ENCODE data around the gene SMIM12. TPM values are rescaled to one million over a fixed set of nuclear protein-coding genes. Genes with fewer than 3 reads are reported as not detected.

The SMIM12 gene
- total RNA-seq, 1 experiment from 2014 or later, result 35.8 TPM

GRCh38 chr1:34850382-34850781, 9.2 kb downstream of the SMIM12 start:
- BruUV-seq (replicated peaks), result no TSS peak
- intact Hi-C loops (cut with micrococcal nuclease; ENCODE audit: unreplicated experiment), result loop anchor here (10.0 kb wide), 1 partner anchor 134 kb away; the partner anchor contains the start of gene TMEM35B
- Mint-ChIP-seq H3K4me1 (ENCODE audit: low read depth, unreplicated experiment) (no peaks in the 10 kb centered on the region), H3K27ac (ENCODE audit: unreplicated experiment) (no peak overlapping the region), H3K36me3 (ENCODE audit: insufficient read depth, unreplicated experiment) (peaks cover 19% of the 10 kb centered on the region), H3K4me3 (ENCODE audit: low read depth, unreplicated experiment) (no peak overlapping the region), H3K9me3 (ENCODE audit: low read depth, unreplicated experiment) (no peaks in the 10 kb centered on the region), H3K27me3 (ENCODE audit: unreplicated experiment) (no peaks in the 10 kb centered on the region)
- CTCF ChIA-PET, result no interaction called here
- DNase-seq, result no peak
- no peak for TF ChIP-seq CTCF (IDR thresholded peaks at IDR 0.05; ENCODE audit: unreplicated experiment)

- no peaks in the 10 kb centered on the region for H3K9me3 Mint-ChIP-seq (ENCODE audit: low read depth, unreplicated experiment)
- DNase-seq, result no peak
- no peaks in the 10 kb centered on the region for H3K27me3 Mint-ChIP-seq (ENCODE audit: unreplicated experiment)
- intact Hi-C loops (cut with micrococcal nuclease; ENCODE audit: unreplicated experiment), result no loop called here
- H3K4me1 Mint-ChIP-seq (ENCODE audit: low read depth, unreplicated experiment), result peaks cover 8% of the 10 kb centered on the region
- no peaks in the 10 kb centered on the region for H3K36me3 Mint-ChIP-seq (ENCODE audit: insufficient read depth, unreplicated experiment)
- CTCF ChIA-PET, result no interaction called here
- no peak overlapping the region for H3K27ac Mint-ChIP-seq (ENCODE audit: unreplicated experiment)
- BruUV-seq (replicated peaks), result no TSS peak
- H3K4me3 Mint-ChIP-seq (ENCODE audit: low read depth, unreplicated experiment), result no peak overlapping the region
- TF ChIP-seq CTCF (IDR thresholded peaks at IDR 0.05; ENCODE audit: unreplicated experiment), result no peak
Measured at GRCh38 chr1:34847094-34847493, 12.5 kb downstream of the SMIM12 start.

- Mint-ChIP-seq H3K27me3 (ENCODE audit: unreplicated experiment) (no peaks in the 10 kb centered on the region), H3K27ac (ENCODE audit: unreplicated experiment) (no peak overlapping the region), H3K4me3 (ENCODE audit: low read depth, unreplicated experiment) (no peak overlapping the region), H3K4me1 (ENCODE audit: low read depth, unreplicated experiment) (peaks cover 8% of the 10 kb centered on the region), H3K36me3 (ENCODE audit: insufficient read depth, unreplicated experiment) (no peaks in the 10 kb centered on the region), H3K9me3 (ENCODE audit: low read depth, unreplicated experiment) (no peaks in the 10 kb centered on the region)
- intact Hi-C loops (cut with micrococcal nuclease; ENCODE audit: unreplicated experiment), result no loop called here
- CTCF ChIA-PET, result no interaction called here
- DNase-seq, result no peak
- TF ChIP-seq CTCF (IDR thresholded peaks at IDR 0.05; ENCODE audit: unreplicated experiment), result no peak
- BruUV-seq (replicated peaks), result no TSS peak
Measured at GRCh38 chr1:34846265-34846664, 13.3 kb downstream of the SMIM12 start.

- DNase-seq, result no peak
- H3K9me3 Mint-ChIP-seq (ENCODE audit: low read depth, unreplicated experiment), result no peaks in the 10 kb centered on the region
- intact Hi-C loops (cut with micrococcal nuclease; ENCODE audit: unreplicated experiment), result no loop called here
- H3K4me1 Mint-ChIP-seq (ENCODE audit: low read depth, unreplicated experiment), result peaks cover 8% of the 10 kb centered on the region
- no peaks in the 10 kb centered on the region for H3K36me3 Mint-ChIP-seq (ENCODE audit: insufficient read depth, unreplicated experiment)
- H3K27me3 Mint-ChIP-seq (ENCODE audit: unreplicated experiment), result no peaks in the 10 kb centered on the region
- H3K27ac Mint-ChIP-seq (ENCODE audit: unreplicated experiment), result no peak overlapping the region
- CTCF ChIA-PET, result no interaction called here
- no peak overlapping the region for H3K4me3 Mint-ChIP-seq (ENCODE audit: low read depth, unreplicated experiment)
- BruUV-seq (replicated peaks), result no TSS peak
- no peak for TF ChIP-seq CTCF (IDR thresholded peaks at IDR 0.05; ENCODE audit: unreplicated experiment)
Measured at GRCh38 chr1:34845131-34845901, 14.2 kb downstream of the SMIM12 start.

All from Calu3 (cell line).